ENCODE measurements around the gene LASP1. TPM values are rescaled to one million over a fixed set of nuclear protein-coding genes. Genes with fewer than 3 reads are reported as not detected.
A peak's percentile ranks its signal among the peaks of the same experiment; 100 is the strongest.

Gene LASP1
- total and polyA plus RNA-seq, 2 of the 4 experiments (the other 2 are of a cell fraction): 79.8 to 262 TPM

- Histone ChIP-seq H3K23ac (ENCODE audit: low read depth, low read length) (peak overlapping the region; percentile 72; the same call in 1 of the 2 replicates), H3K4me3 (ENCODE audit: insufficient read depth, low read depth, low read length) (no peak overlapping the region), H3K9ac (ENCODE audit: low read depth, low read length) (no peak overlapping the region), H3K14ac (replicated peaks; ENCODE audit: low read depth, low read length) (0 out of 2 replicates have a peak overlapping the region, but pooled peaks have one; percentile 30), H3K4ac (ENCODE audit: low read depth, low read length) (no peak overlapping the region), H3K27me3 (ENCODE audit: control insufficient read depth, insufficient read depth, low read length) (no peaks in the 10 kb centered on the region), H2BK20ac (ENCODE audit: low read depth, low read length) (no peak overlapping the region), H3K56ac (ENCODE audit: extremely low read depth, insufficient read depth, low read length) (no peak overlapping the region), H3K18ac (ENCODE audit: low read depth, low read length) (no peak overlapping the region), H3K9me3 (ENCODE audit: control insufficient read depth, insufficient read depth, low read length) (no peaks in the 10 kb centered on the region), H2BK120ac (ENCODE audit: low read depth, low read length) (no peak overlapping the region), H3K79me1 (ENCODE audit: low read depth in 1 of 2, low read length in 2 of 2) (peaks cover 7 to 86% of the 10 kb centered on the region in 2 experiments; a peak in 3 of 4 replicates), H2AK9ac (replicated peaks; ENCODE audit: low read depth, low read length, poor library complexity) (peak overlapping the region; percentile 60), H2AK5ac (ENCODE audit: low read depth, low read length) (no peak overlapping the region; the same call in 1 of the 2 replicates), H2BK5ac (ENCODE audit: low read depth, low read length, poor library complexity, severe bottlenecking) (no peak overlapping the region), H3K27ac (ENCODE audit: insufficient read depth, low read length) (0 out of 2 replicates have a peak overlapping the region, but pooled peaks have one; percentile 24), H3K4me2 (ENCODE audit: low read depth, low read length) (peak overlapping the region; percentile 21; the same call in 1 of the 2 replicates), H3K36me3 (ENCODE audit: control insufficient read depth, insufficient read depth, low read length) (peaks cover 77% of the 10 kb centered on the region), H4K20me1 (ENCODE audit: insufficient read depth, low read length) (peaks cover 100% of the 10 kb centered on the region), H2BK15ac (ENCODE audit: low read depth, low read length) (no peak overlapping the region), H3K4me1 (ENCODE audit: control insufficient read depth, insufficient read depth, low read length) (peaks cover 47% of the 10 kb centered on the region), H4K91ac (ENCODE audit: insufficient read depth, low read depth, low read length) (no peak overlapping the region), H3K9me1 (ENCODE audit: insufficient read depth, low read length) (peaks cover 57% of the 10 kb centered on the region), H4K5ac (ENCODE audit: low read depth, low read length) (no peak overlapping the region), H4K8ac (ENCODE audit: low read depth in 2 of 2, low read length in 2 of 2) (peak overlapping the region in 1 of 2 experiments; percentile 47; a peak in 1 of 4 replicates), H2AFZ (replicated peaks; ENCODE audit: low read length, poor library complexity) (no peak overlapping the region)
- BruUV-seq (replicated peaks): no TSS peak
- in situ Hi-C loops (cut with MboI; ENCODE audit: low sequenced_read_pairs) (no loop called here), dilution Hi-C loops (cut with HindIII; ENCODE audit: low sequenced_read_pairs, unreplicated experiment) (no loop called here), intact Hi-C loops (cut with micrococcal nuclease) (no loop called here)
- TF ChIP-seq, protein P1, sequence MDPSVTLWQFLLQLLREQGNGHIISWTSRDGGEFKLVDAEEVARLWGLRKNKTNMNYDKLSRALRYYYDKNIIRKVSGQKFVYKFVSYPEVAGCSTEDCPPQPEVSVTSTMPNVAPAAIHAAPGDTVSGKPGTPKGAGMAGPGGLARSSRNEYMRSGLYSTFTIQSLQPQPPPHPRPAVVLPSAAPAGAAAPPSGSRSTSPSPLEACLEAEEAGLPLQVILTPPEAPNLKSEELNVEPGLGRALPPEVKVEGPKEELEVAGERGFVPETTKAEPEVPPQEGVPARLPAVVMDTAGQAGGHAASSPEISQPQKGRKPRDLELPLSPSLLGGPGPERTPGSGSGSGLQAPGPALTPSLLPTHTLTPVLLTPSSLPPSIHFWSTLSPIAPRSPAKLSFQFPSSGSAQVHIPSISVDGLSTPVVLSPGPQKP (IDR thresholded peaks at IDR 0.05; ENCODE audit: borderline replicate concordance, low read depth, low read length): no peak
- no peak for ATAC-seq (ENCODE audit: low read depth)
- ChIA-PET CTCF (interaction anchor here (0.7 kb wide), 1 partner anchor 593 kb away, joined by 5 read pairs; no protein-coding TSS in a partner anchor), POLR2A (ENCODE audit: unreplicated experiment) (interaction anchor here (0.6 kb wide), 1 partner anchor 136 kb away, joined by 4 read pairs; no protein-coding TSS in a partner anchor)
- 20% methylated on average over 1 of the region's 9 CpGs; no CpG with 5 or more reads in 1 of the 2 experiments for WGBS, 2 experiments (ENCODE audit: extremely low coverage in 2 of 2, insufficient read length in 1 of 2)
- no peak for DNase-seq
These were observed 15.3 kb downstream of the LASP1 start for GRCh38 chr17:38885044-38885727.

Measured in IMR-90 (cell line).